ENCODE data around the gene PAPLN.

PAPLN gene

GRCh38 chr14:73235531-73236155 lies 1.7 kb upstream of the PAPLN start:
- no peak for DNase-seq (ENCODE audit: low read depth)
- TF ChIP-seq MAX (IDR thresholded peaks at IDR 0.05; ENCODE audit: low read depth, low read length) (no peak), POLR2A (IDR thresholded peaks at IDR 0.05; ENCODE audit: extremely low read depth, insufficient read length) (no peak), MYC (IDR thresholded peaks at IDR 0.05; ENCODE audit: low read depth, low read length) (no peak)
- TF ChIP-seq, protein P1, sequence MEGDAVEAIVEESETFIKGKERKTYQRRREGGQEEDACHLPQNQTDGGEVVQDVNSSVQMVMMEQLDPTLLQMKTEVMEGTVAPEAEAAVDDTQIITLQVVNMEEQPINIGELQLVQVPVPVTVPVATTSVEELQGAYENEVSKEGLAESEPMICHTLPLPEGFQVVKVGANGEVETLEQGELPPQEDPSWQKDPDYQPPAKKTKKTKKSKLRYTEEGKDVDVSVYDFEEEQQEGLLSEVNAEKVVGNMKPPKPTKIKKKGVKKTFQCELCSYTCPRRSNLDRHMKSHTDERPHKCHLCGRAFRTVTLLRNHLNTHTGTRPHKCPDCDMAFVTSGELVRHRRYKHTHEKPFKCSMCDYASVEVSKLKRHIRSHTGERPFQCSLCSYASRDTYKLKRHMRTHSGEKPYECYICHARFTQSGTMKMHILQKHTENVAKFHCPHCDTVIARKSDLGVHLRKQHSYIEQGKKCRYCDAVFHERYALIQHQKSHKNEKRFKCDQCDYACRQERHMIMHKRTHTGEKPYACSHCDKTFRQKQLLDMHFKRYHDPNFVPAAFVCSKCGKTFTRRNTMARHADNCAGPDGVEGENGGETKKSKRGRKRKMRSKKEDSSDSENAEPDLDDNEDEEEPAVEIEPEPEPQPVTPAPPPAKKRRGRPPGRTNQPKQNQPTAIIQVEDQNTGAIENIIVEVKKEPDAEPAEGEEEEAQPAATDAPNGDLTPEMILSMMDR (IDR thresholded peaks at IDR 0.05; ENCODE audit: low read depth, low read length), result no peak
- H3K4me3 ChIP-seq (ENCODE audit: low read depth, low read length), result no peak overlapping the region

- TF ChIP-seq, protein P1 (IDR thresholded peaks at IDR 0.05; ENCODE audit: low read depth, low read length), result no peak
- no peak for TF ChIP-seq MYC (IDR thresholded peaks at IDR 0.05; ENCODE audit: low read depth, low read length)
- TF ChIP-seq MAX (IDR thresholded peaks at IDR 0.05; ENCODE audit: low read depth, low read length), result no peak
- no peak for TF ChIP-seq POLR2A (IDR thresholded peaks at IDR 0.05; ENCODE audit: extremely low read depth, insufficient read length)
- H3K4me3 ChIP-seq (ENCODE audit: low read depth, low read length), result no peak overlapping the region
- no peak for DNase-seq (ENCODE audit: low read depth)
These were observed 1.1 kb upstream of the PAPLN start for GRCh38 chr14:73236157-73236556.

DNA sequence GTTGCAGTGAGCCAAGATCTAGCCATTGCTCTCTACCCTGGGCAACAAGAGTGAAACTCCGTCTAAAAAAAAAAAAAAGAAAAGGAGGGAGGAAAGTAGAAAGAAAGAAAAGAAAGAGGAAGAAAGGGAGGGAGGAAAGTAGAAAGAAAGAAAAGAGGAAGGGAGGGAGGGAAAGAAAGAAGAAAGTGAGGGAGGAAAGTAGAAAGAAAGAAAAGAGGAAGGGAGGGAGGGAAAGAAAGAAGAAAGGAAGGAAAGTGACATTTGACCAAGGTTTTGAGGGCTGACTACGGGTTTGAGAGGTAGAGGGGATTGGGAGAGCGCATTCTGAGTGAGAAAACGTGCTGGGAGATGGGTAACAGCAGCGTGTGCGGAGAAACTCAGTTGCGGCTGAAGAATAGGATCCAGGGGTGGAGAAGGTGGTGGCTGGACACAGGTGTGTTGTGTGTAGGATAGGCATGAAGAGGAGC lies 521 bp upstream of the PAPLN start:
- TF ChIP-seq MAX (IDR thresholded peaks at IDR 0.05; ENCODE audit: low read depth, low read length), result no peak
- no peak for TF ChIP-seq POLR2A (IDR thresholded peaks at IDR 0.05; ENCODE audit: extremely low read depth, insufficient read length)
- TF ChIP-seq MYC (IDR thresholded peaks at IDR 0.05; ENCODE audit: low read depth, low read length), result no peak
- TF ChIP-seq, protein P1 (IDR thresholded peaks at IDR 0.05; ENCODE audit: low read depth, low read length), result no peak
- no peak for DNase-seq (ENCODE audit: low read depth)
- H3K4me3 ChIP-seq (ENCODE audit: low read depth, low read length), result no peak overlapping the region

DNA sequence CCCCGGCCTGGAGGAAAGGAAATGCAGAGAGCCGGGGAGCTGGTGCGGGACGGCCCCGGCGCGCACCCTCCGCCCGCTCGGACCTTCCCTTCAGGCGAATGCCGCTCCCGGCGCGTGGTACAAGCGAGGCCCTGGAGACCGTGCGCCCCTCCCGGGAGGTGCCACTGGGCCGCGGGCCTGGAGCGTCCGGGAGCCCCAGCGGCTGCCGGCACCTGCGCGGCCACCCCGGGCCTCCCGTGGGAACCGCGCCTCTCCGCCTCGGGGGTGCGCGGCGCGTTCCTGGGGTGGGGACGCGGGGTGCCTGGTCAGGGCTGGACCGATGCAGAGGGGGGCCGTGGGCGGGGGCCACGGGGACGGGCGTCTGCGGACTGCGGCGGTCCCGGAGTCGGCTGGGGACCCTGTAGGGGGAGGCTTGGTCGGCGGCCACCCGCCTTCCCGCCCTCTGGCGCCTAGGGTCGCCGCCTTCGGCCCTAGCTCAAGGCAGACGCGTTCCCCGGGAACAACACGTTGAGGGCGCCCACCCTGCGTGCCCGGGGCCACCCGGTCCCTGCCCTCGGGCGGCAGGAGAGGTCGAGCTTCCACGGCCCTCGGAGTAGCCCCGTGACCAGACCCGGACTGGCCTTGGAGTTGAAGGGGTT lies 599 bp downstream of the PAPLN start:
- DNase-seq (ENCODE audit: low read depth), result no peak
- TF ChIP-seq MAX (IDR thresholded peaks at IDR 0.05; ENCODE audit: low read depth, low read length), result no peak
- TF ChIP-seq POLR2A (IDR thresholded peaks at IDR 0.05; ENCODE audit: extremely low read depth, insufficient read length), result no peak
- no peak for TF ChIP-seq MYC (IDR thresholded peaks at IDR 0.05; ENCODE audit: low read depth, low read length)
- TF ChIP-seq, protein P1 (IDR thresholded peaks at IDR 0.05; ENCODE audit: low read depth, low read length), result no peak
- H3K4me3 ChIP-seq (ENCODE audit: low read depth, low read length), result no peak overlapping the region

- no peak overlapping the region for H3K4me3 ChIP-seq (ENCODE audit: low read depth, low read length)
- peak; percentile 63 for DNase-seq (ENCODE audit: low read depth)
- no peak for TF ChIP-seq POLR2A (IDR thresholded peaks at IDR 0.05; ENCODE audit: extremely low read depth, insufficient read length)
- TF ChIP-seq, protein P1 (IDR thresholded peaks at IDR 0.05; ENCODE audit: low read depth, low read length), result no peak
- no peak for TF ChIP-seq MAX (IDR thresholded peaks at IDR 0.05; ENCODE audit: low read depth, low read length)
- TF ChIP-seq MYC (IDR thresholded peaks at IDR 0.05; ENCODE audit: low read depth, low read length), result no peak
These were observed 1.1 kb downstream of the PAPLN start for GRCh38 chr14:73238424-73238852.

Data from NB4 (cell line).